Heart right ventricle (tissue), 16 donors: Measurements from ENCODE around the gene AGRN. TPM values are rescaled to one million over a fixed set of nuclear protein-coding genes. Genes with fewer than 3 reads are reported as not detected.
A peak's percentile ranks its signal among the peaks of the same experiment; 100 is the strongest.

Source experiments
- ATAC-seq, 8 donors: fragments of 200-7000 bp; cut with Tn5 transposase; one replicate each; pipeline ENCODE4 v1.9.1; 2020; ENCODE audit warnings: mild to moderate bottlenecking in 8 of 8, moderate library complexity in 8 of 8, moderate number of reproducible peaks in 1 of 8
- DNase-seq, 2 donors: peaks; one replicate each; pipeline ENCODE4 v3.0.0-alpha.2; 2020
- H3K27ac ChIP-seq, 10 donors: fragments of 200-600 bp; sonication (generic) in 2 of 10; one replicate each; pipeline versions ENCODE4 v1.5.0 to v1.8.0; 2020 to 2022; ENCODE audit warnings: mild to moderate bottlenecking in 3 of 10
- H3K27me3 ChIP-seq, 7 donors: fragments of 200-600 bp; one replicate each; pipeline ENCODE4 v1.8.0; 2021 to 2022; ENCODE audit warnings: mild to moderate bottlenecking in 2 of 7
- H3K36me3 ChIP-seq, 9 donors: fragments of 200-600 bp; sonication (generic) in 1 of 9; one replicate each; pipeline versions ENCODE4 v1.5.0 to v1.8.0; 2020 to 2022; ENCODE audit warnings: mild to moderate bottlenecking in 2 of 9
- H3K4me1 ChIP-seq, 9 donors: fragments of 200-600 bp; sonication (generic) in 1 of 9; one replicate each; pipeline versions ENCODE4 v1.5.0 to v1.8.0; 2020 to 2022; ENCODE audit warnings: mild to moderate bottlenecking in 4 of 9
- H3K4me3 ChIP-seq, 10 donors: fragments of 200-600 bp; sonication (generic) in 2 of 10; one replicate each; pipeline versions ENCODE4 v1.5.0 to v1.8.0; 2020 to 2022; ENCODE audit warnings: mild to moderate bottlenecking in 7 of 10, moderate library complexity in 2 of 10
- H3K9me3 ChIP-seq, 11 donors: fragments of 200-600 bp in 10 of 11; sonication (generic) in 2 of 11; one replicate each; pipeline versions ENCODE4 v1.5.0 to v1.8.0; 2013 to 2022; ENCODE audit warnings: mild to moderate bottlenecking in 2 of 11, control low read depth in 1 of 11, moderate library complexity in 1 of 11
- CTCF ChIP-seq, 9 donors: fragments of 200-600 bp; sonication (generic) in 2 of 9; IDR thresholded peaks; one replicate each; pipeline versions ENCODE4 v1.5.0 to v1.8.0; 2021 to 2022; ENCODE audit warnings: antibody characterized with exemption in 9 of 9, mild to moderate bottlenecking in 5 of 9, moderate library complexity in 1 of 9
- WGBS, 2 donors: extraction: QIAGEN DNeasy Blood & Tissue Kit; methylation state at CpG; one replicate each; pipeline ENCODE4 v1.1.7; 2013; ENCODE audit warnings: inconsistent platforms in 1 of 2; 5-methylcytosine and 5-hydroxymethylcytosine counted together
- intact Hi-C, 10 donors: fragments of 100-400 bp; cut with DNase I; formaldehyde crosslinking; loops; one replicate each; pipeline versions ENCODE4 v1.11.1 to v1.14.2; 2022
- polyA plus RNA-seq, 2 donors: library from polyadenylated mRNA; stranded (reverse); fragments of 200-250 nt; gene quantifications; one replicate each; pipeline ENCODE4 v1.2.3, GENCODE V29; 2013
- total RNA-seq, 10 donors: library from RNA; stranded (reverse); fragmentation: NEBNext Ultra II Directional in 3 of 10; extraction: Animal tissue kit (Norgen Biotek cat#: 25700) in 3 of 10; gene quantifications; one replicate each; pipeline versions ENCODE4 v1.2.1 to v1.2.4, GENCODE V29; 2021 to 2023
- donor health status: Arrhythmogenic right ventricular cardiomyopathy.
- donor health status: ischemic (EF 13 %, LVEDD 7.1; RV severe dilation, severe dysfunction).
- donor health status: healthy with polysubstance abuse.
- donor health status: DM: no; HTN: yes; CAD: no.
- donor health status: DM: no; HTN: no; CAD: no.
- donor health status: ischemic (EF 25% LVEDD 6.9; RV normal size, moderate dysfunction).
- donor health status: ischemic (EF 25% LVEDD 5.7; RV mildly dilated, moderate dysfunction).
- donor health status: healthy.
- donor health status: DM: yes; HTN: yes; CAD: no.
- donor health status: Ischemic cardiomyopathy.
- donor health status: ischemic (EF 35%, LVEDD 5.7; RV mildly dilated, moderate dysfunction).
- donor health status: nonischemic (EF 11% LVEDD 7.7; RV severe dilation, severe dysfunction).
- donor health status: DM: yes; HTN: yes; CAD: no.
- donor health status: PGD.
- donor health status: ischemic (EF 29% LVEDD 5.4; RV normal size, mild dysfunction).
- donor health status: nonischemic (EF 23%, LVEDD 6.1; RV moderate dilation, normal function).

AGRN gene
- total and polyA plus RNA-seq, 12 donors = 11.5 to 33.9 (median 18.3) TPM

- H3K27ac ChIP-seq = no peak overlapping the region
- H3K27me3 ChIP-seq = peaks cover 16 to 65% (median 59%) of the 10 kb centered on the region in 7 donors
- intact Hi-C loops = no loop called here
- no peak for TF ChIP-seq CTCF (IDR thresholded peaks at IDR 0.05)
- DNase-seq = no peak
- no peaks in the 10 kb centered on the region for H3K36me3 ChIP-seq
- H3K9me3 ChIP-seq = no peaks in the 10 kb centered on the region
- no peak overlapping the region for H3K4me3 ChIP-seq
- peak in 1 of 8 donors; percentile 12 for ATAC-seq
- 80% methylated on average over 28 of the region's 28 CpGs for WGBS, 2 donors
- H3K4me1 ChIP-seq = peaks cover 4 to 15% (median 12%) of the 10 kb centered on the region in 9 donors
Measured at GRCh38 chr1:1072849-1073742, 53.2 kb downstream of the AGRN start.

- ATAC-seq (peak in 2 of 8 donors; percentile 6 to 19), DNase-seq (no peak)
- Histone ChIP-seq H3K27ac (no peak within 1 kb of the TSS), H3K4me3 (no peak within 1 kb of the TSS), H3K27me3 (peaks cover 10 to 59% (median 53%) of the 10 kb centered on the region in 7 donors), H3K4me1 (peaks cover 0 to 8% (median 7%) of the 10 kb centered on the region in 9 donors), H3K36me3 (no peaks in the 10 kb centered on the region), H3K9me3 (no peaks in the 10 kb centered on the region)
- intact Hi-C loops = no loop called here
- no peak for TF ChIP-seq CTCF (IDR thresholded peaks at IDR 0.05)
- 71 to 81% methylated on average over 34 to 35 of the region's 35 CpGs for WGBS, 2 donors
Measured at GRCh38 chr1:1073743-1074587, 54.0 kb downstream of the AGRN start, which contains the start of gene RNF223. Gene RNF223, minus strand, starts transcription at chr1:1074306. Its CDS starts 1,740 bp downstream, at chr1:1072566.

GRCh38 chr1:1074631-1075147 lies 54.8 kb downstream of the AGRN start:
- Histone ChIP-seq H3K4me1 (peaks cover 4 to 5% (median 5%) of the 10 kb centered on the region in 9 donors), H3K36me3 (no peaks in the 10 kb centered on the region), H3K4me3 (no peak overlapping the region), H3K9me3 (no peaks in the 10 kb centered on the region), H3K27me3 (peaks cover 4 to 55% (median 46%) of the 10 kb centered on the region in 7 donors), H3K27ac (no peak overlapping the region)
- intact Hi-C loops = no loop called here
- peak in 2 of 8 donors; percentile 6 to 8 for ATAC-seq
- WGBS, 2 donors = 78 to 81% methylated on average over 14 of the region's 14 CpGs
- no peak for TF ChIP-seq CTCF (IDR thresholded peaks at IDR 0.05)
- no peak for DNase-seq
